Measurements from ENCODE around the gene OR10V1.

GRCh38 chr11:59689015-59689414, 24.6 kb downstream of the OR10V1 start:
- TF ChIP-seq CTCF (IDR thresholded peaks at IDR 0.05; ENCODE audit: borderline replicate concordance, extremely low read depth, low read length, poor library complexity, severe bottlenecking) (no peak), EZH2 (IDR thresholded peaks at IDR 0.05; ENCODE audit: borderline replicate concordance, low read depth, low read length, severe bottlenecking) (no peak)
